ENCODE data around the gene ASB15. TPM values are rescaled to one million over a fixed set of nuclear protein-coding genes. Genes with fewer than 3 reads are reported as not detected.

Gene ASB15
- total and polyA plus RNA-seq, 12 donors = 0.99 to 80.6 (median 53.4) TPM

DNA sequence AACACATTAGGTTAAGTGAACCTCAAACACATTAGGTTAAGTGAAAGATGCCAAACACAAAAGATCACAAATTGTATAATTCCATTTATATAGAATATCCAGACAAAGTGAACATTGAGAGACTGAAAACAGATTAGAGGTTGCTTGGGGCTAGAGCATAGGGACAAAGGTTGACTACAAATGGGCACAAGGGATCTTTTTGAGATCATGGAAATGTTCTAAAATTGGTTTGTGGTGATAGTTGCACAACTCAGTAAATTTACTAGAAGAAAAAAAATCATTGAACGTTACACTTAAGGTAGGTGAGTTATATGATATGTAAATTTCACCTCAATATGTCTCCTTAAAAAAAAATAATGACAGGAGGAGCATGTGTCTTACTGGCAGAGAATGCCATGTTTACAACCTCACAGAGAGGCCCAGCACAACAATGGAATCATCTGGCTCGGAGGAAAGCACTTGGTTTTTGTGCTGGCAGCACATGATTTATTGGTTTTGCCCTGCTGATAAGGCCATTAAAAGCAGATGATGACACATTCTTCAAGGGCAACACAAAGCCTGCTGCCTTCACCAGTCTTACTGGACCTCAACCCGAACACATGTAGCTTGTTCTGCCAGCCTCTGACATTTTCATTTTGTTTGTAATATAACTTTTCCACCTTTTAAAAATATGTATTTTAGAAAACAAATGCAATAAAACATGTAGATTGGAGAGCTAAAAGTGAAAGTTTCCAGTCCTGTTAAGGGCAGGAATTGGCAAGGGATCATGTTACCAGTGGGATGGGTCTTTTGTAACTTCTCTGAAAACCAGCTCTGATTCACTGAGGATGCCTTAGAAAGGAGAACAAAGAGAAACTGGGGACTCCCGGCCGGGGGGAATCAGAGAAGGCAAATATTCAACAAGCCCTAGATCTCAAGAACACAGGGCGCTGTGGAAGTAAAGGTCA, 42.1 kb downstream of the ASB15 start:
- Histone ChIP-seq H3K4me1 (peaks cover 0 to 62% (median 36%) of the 10 kb centered on the region in 9 donors), H3K9me3 (no peaks in the 10 kb centered on the region), H3K27me3 (no peaks in the 10 kb centered on the region), H3K36me3 (no peaks in the 10 kb centered on the region), H3K4me3 (peak overlapping the region in 8 of 10 donors; percentile 4 to 41 (median 33)), H3K27ac (peak overlapping the region; percentile 31 to 90 (median 85))
- intact Hi-C loops (cut with DNase I) = no loop called here
- WGBS, 2 donors = 24 to 27% methylated on average over 6 of the region's 6 CpGs
- TF ChIP-seq, protein P1, sequence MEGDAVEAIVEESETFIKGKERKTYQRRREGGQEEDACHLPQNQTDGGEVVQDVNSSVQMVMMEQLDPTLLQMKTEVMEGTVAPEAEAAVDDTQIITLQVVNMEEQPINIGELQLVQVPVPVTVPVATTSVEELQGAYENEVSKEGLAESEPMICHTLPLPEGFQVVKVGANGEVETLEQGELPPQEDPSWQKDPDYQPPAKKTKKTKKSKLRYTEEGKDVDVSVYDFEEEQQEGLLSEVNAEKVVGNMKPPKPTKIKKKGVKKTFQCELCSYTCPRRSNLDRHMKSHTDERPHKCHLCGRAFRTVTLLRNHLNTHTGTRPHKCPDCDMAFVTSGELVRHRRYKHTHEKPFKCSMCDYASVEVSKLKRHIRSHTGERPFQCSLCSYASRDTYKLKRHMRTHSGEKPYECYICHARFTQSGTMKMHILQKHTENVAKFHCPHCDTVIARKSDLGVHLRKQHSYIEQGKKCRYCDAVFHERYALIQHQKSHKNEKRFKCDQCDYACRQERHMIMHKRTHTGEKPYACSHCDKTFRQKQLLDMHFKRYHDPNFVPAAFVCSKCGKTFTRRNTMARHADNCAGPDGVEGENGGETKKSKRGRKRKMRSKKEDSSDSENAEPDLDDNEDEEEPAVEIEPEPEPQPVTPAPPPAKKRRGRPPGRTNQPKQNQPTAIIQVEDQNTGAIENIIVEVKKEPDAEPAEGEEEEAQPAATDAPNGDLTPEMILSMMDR (IDR thresholded peaks at IDR 0.05) = no peak
- ATAC-seq = peak; percentile 28 to 80 (median 71)
- peak in 1 of 2 donors; percentile 47 for DNase-seq

DNA sequence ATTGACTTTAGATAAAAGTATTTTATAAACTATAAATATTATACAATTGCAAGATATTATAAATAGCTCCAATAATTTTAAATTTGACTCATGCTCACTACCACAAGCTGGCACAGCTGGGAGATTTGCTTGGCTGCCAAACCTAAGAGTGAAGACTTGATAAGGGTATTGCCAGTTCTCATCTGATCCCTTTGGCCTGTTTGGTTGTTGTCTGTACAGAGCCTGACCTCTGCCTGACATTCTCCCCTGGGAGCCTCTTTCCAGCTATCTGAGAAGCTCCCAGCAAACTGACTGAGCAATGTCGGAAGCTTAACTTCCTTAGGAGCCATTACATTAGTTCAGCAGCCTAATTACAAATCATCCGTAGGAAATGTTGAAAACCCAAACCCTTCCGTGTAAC, 43.9 kb downstream of the ASB15 start:
- WGBS, 2 donors = 8 to 12% methylated on average over 3 of the region's 3 CpGs
- Histone ChIP-seq H3K27ac (peak overlapping the region; percentile 42 to 90 (median 85)), H3K36me3 (no peaks in the 10 kb centered on the region), H3K4me3 (peak overlapping the region in 6 of 10 donors; percentile 3 to 37 (median 33)), H3K9me3 (no peaks in the 10 kb centered on the region), H3K4me1 (peaks cover 0 to 68% (median 41%) of the 10 kb centered on the region in 9 donors), H3K27me3 (no peaks in the 10 kb centered on the region)
- DNase-seq (peak; percentile 29 to 77), ATAC-seq (peak; percentile 79 to 95 (median 88))
- TF ChIP-seq, protein P1 (IDR thresholded peaks at IDR 0.05) = no peak
- intact Hi-C loops (cut with DNase I) = no loop called here

DNA sequence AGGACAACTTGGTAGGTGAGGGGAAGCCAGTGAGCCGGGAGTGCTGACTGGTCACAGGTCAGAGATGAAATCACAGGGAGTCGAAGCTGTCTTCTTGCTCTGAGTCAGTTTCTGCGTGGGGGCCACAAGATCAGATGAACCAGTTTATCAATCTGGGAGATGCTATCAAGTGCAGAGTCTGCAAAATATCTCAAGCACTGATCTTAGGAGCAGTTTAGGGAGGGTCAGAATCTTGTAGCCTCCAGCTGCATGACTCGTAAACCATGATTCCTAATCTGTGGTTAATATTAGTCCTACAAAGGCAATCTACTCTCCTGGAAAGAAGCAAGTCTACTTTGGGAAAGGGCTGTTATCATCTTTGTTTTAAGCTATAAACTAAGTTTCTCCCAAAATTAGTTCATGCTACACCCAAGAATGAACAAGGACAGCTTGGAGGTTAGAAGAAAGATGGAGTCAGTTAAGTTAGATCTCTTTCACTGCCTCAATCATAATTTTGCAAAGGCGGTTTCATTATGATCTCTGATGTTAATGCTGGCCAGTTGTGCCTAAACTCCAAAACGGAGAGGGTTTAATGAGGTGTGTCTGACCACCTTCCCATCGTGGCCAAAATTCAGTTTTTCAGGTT, 45.6 kb downstream of the ASB15 start:
- TF ChIP-seq, protein P1 (IDR thresholded peaks at IDR 0.05) = no peak
- no peak for ATAC-seq
- 70 to 79% methylated on average over 7 of the region's 7 CpGs for WGBS, 2 donors
- Histone ChIP-seq H3K27ac (peak overlapping the region; percentile 42 to 90 (median 85)), H3K36me3 (no peaks in the 10 kb centered on the region), H3K4me3 (no peak overlapping the region), H3K9me3 (no peaks in the 10 kb centered on the region), H3K27me3 (no peaks in the 10 kb centered on the region), H3K4me1 (peaks cover 0 to 74% (median 40%) of the 10 kb centered on the region in 9 donors)
- intact Hi-C loops (cut with DNase I) = no loop called here
- no peak for DNase-seq

DNA sequence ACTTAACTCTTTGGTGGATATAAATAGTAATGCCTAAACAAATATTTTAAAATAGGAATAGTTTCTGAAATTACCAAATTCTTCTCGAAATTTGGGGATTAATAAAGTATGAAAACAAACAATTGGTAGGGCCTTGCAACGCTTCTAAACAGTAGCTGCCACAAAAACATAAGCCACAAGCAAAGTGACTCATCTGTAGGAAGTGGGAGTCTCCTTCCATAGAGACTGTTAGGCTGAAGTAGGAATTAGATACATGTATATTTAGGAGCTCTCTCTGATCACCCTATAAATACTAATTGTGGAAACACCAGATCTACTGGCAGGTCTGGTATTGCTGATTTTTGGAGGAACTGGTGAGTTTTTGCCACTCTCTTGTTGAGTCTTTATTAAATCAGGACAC, 48.3 kb downstream of the ASB15 start:
- peaks cover 0 to 69% (median 30%) of the 10 kb centered on the region in 9 donors for H3K4me1 ChIP-seq
- no peaks in the 10 kb centered on the region for H3K27me3 ChIP-seq
- WGBS, 2 donors = 70 to 72% methylated on average over 2 of the region's 2 CpGs
- H3K27ac ChIP-seq = peak overlapping the region in 5 of 10 donors; percentile 13 to 69 (median 65)
- no peaks in the 10 kb centered on the region for H3K9me3 ChIP-seq
- no peak overlapping the region for H3K4me3 ChIP-seq
- no peaks in the 10 kb centered on the region for H3K36me3 ChIP-seq
- intact Hi-C loops (cut with DNase I) = loop anchor here in 1 of 10 donors (10.0 kb wide), 1 partner anchor 855 kb away; no protein-coding TSS in a partner anchor
- no peak for DNase-seq
- ATAC-seq = no peak
- TF ChIP-seq, protein P1 (IDR thresholded peaks at IDR 0.05) = no peak
